GM12878 (cell line): ENCODE results near the gene SNRPD1. TPM values are rescaled to one million over a fixed set of nuclear protein-coding genes. Genes with fewer than 3 reads are reported as not detected.

Source experiments
- ATAC-seq: fragments of 200-7000 bp; cut with Tn5 transposase; 3 replicates; pipeline ENCODE4 v1.9.1; 2020; ENCODE audit warnings: mild to moderate bottlenecking, moderate library complexity
- BruUV-seq: library from RNA; stranded (reverse); fragments of 400-500 nt; replicated peaks from 2 replicates; lab custom pipeline; 2021; lab: Mats Ljungman, UMichigan
- CTCF ChIA-PET: fragments of 300-600 bp; sonication (Branson Sonifier 250); formaldehyde crosslinking; extraction: SDS; loops from one replicate; lab custom pipeline; 2021; ENCODE audit warnings: inconsistent platforms; lab: Yijun Ruan, JAX
- POLR2A ChIA-PET: fragments of 350-600 bp; formaldehyde crosslinking; extraction: SDS; loops from one replicate; lab custom pipeline; 2021; ENCODE audit warnings: inconsistent platforms; lab: Charles Lee
- RAD21 ChIA-PET: fragments of 300-600 bp; sonication (Branson Sonifier 250); formaldehyde crosslinking; loops from one replicate; lab custom pipeline; 2023; ENCODE audit warnings: antibody characterized with exemption; ENCODE audit not compliant: unreplicated experiment; lab: Charles Lee
- SMC1A ChIA-PET: fragments of 300-600 bp; sonication (Branson Sonifier 250); formaldehyde crosslinking; loops from one replicate; lab custom pipeline; 2023; ENCODE audit not compliant: unreplicated experiment, uncharacterized antibody; lab: Charles Lee
- DNase-seq: peaks from one replicate; pipeline ENCODE4 v3.0.0-alpha.2; 2011; ENCODE audit warnings: low read depth, low spot score
- FAIRE-seq: peaks from 3 replicates; lab custom pipeline; 2011; peaks lifted over from hg19 to GRCh38; lab: Jason Lieb, UNC
- H2AFZ ChIP-seq: 2 replicates; pipeline ENCODE4 v1.6.0; 2011; ENCODE audit warnings: low read depth, low read length, control low read depth; ENCODE audit not compliant: control insufficient read depth
- H3K27ac ChIP-seq: 2 replicates; pipeline ENCODE4 v1.5.1; 2011; ENCODE audit warnings: control low read depth; ENCODE audit not compliant: control insufficient read depth, insufficient read depth
- H3K27me3 ChIP-seq, 2 experiments: replicated peaks in 1 of 2; 2 replicates each; pipeline versions ENCODE4 v1.6.0 to v1.6.1; 2011; ENCODE audit warnings: low read length in 1 of 2; ENCODE audit not compliant: control insufficient read depth in 2 of 2, insufficient read depth in 2 of 2
- H3K36me3 ChIP-seq, 2 experiments: 2 replicates each; pipeline ENCODE4 v1.5.1; 2011; ENCODE audit warnings: low read length in 1 of 2; ENCODE audit not compliant: control insufficient read depth in 2 of 2, insufficient read depth in 2 of 2
- H3K4me1 ChIP-seq: 2 replicates; pipeline ENCODE4 v1.6.1; 2011; ENCODE audit warnings: mild to moderate bottlenecking, low read length, moderate library complexity, mixed read lengths; ENCODE audit not compliant: control insufficient read depth, insufficient read depth
- H3K4me2 ChIP-seq: 2 replicates; pipeline ENCODE4 v1.6.0; 2011; ENCODE audit warnings: control low read depth; ENCODE audit not compliant: control insufficient read depth, insufficient read depth
- H3K4me3 ChIP-seq: fragments of 200-600 bp; sonication (generic); 2 replicates; pipeline ENCODE4 v1.5.1; 2016
- H3K79me2 ChIP-seq: 2 replicates; pipeline ENCODE4 v1.6.0; 2011; ENCODE audit warnings: low read length; ENCODE audit not compliant: control insufficient read depth, insufficient read depth
- H3K9ac ChIP-seq: 2 replicates; pipeline ENCODE4 v1.8.0; 2011; ENCODE audit warnings: low read length, control low read depth, mixed read lengths; ENCODE audit not compliant: control insufficient read depth, insufficient read depth
- H3K9me3 ChIP-seq: replicated peaks from 3 replicates; pipeline ENCODE4 v1.5.1; 2011; ENCODE audit warnings: mild to moderate bottlenecking, low read length; ENCODE audit not compliant: control insufficient read depth, insufficient read depth
- H4K20me1 ChIP-seq: 2 replicates; pipeline ENCODE4 v1.6.0; 2011; ENCODE audit not compliant: control insufficient read depth, insufficient read depth
- NFYB ChIP-seq: IDR thresholded peaks from 2 replicates; pipeline ENCODE4 v1.6.1; 2011; ENCODE audit warnings: low read depth, mild to moderate bottlenecking, low read length, improper control_type of control experiment, moderate library complexity; ENCODE audit not compliant: insufficient read depth
- PKNOX1 ChIP-seq: fragments of 450-650 bp; IDR thresholded peaks from 2 replicates; pipeline ENCODE4 v1.6.1; 2016; ENCODE audit warnings: mild to moderate bottlenecking
- POLR2AphosphoS5 ChIP-seq: IDR thresholded peaks from 2 replicates; pipeline ENCODE4 v1.6.1; 2011; ENCODE audit warnings: mild to moderate bottlenecking, low read length, inconsistent platforms
- POU2F2 ChIP-seq: IDR thresholded peaks from 3 replicates; pipeline ENCODE4 v1.6.1; 2011; ENCODE audit warnings: low read depth, mild to moderate bottlenecking, low read length, borderline replicate concordance
- RAD51 ChIP-seq: fragments of 450-650 bp; IDR thresholded peaks from 2 replicates; pipeline ENCODE4 v1.6.1; 2016; ENCODE audit warnings: moderate library complexity, mild to moderate bottlenecking, inconsistent platforms
- SPI1 ChIP-seq: IDR thresholded peaks from 2 replicates; pipeline ENCODE4 v1.6.1; 2011; ENCODE audit warnings: low read depth, mild to moderate bottlenecking, low read length, moderate library complexity, borderline replicate concordance; ENCODE audit not compliant: insufficient read depth
- TBL1XR1 ChIP-seq: IDR thresholded peaks from 2 replicates; pipeline ENCODE4 v1.6.1; 2012; ENCODE audit warnings: low read depth, low read length, improper control_type of control experiment
- WGBS: methylation state at CpG from one replicate; pipeline ENCODE4 v1.1.6; 2016; ENCODE audit warnings: low lambda C conversion rate; ENCODE audit not compliant: insufficient replicate concordance, insufficient coverage; ENCODE audit errors: missing lambda C conversion rate; 5-methylcytosine and 5-hydroxymethylcytosine counted together
- in situ Hi-C: fragments of 300-500 bp; cut with MboI; formaldehyde crosslinking; loops from 9 replicates; pipeline ENCODE4 v1.14.3; 2018; ENCODE audit warnings: mixed read lengths
- intact Hi-C: fragments of 100-400 bp; cut with micrococcal nuclease; formaldehyde crosslinking; loops from one replicate; pipeline ENCODE4 v1.14.2; 2022; ENCODE audit not compliant: unreplicated experiment
- polyA plus RNA-seq, 11 experiments: library from polyadenylated mRNA; depleted of rRNA in 4 of 11; unstranded in 6 of 11; stranded (reverse) in 5 of 11; fragments of >200 nt; fragmentation: Nextera tagmentation in 4 of 11; fragmentation: Illumina TruSeq in 1 of 11; extraction: Ambion mirVana in 4 of 11; extraction: Trizol in 1 of 11; gene quantifications; 1 replicate in 1 of 11; 2 replicates in 10 of 11; pipeline versions ENCODE4 v1.2.1 to v1.2.3, GENCODE V29; 2011 to 2016; ENCODE audit warnings: inconsistent platforms in 2 of 11, missing spikeins in 2 of 11, low read depth in 1 of 11
- total RNA-seq, 4 experiments: library from RNA; depleted of rRNA in 3 of 4; stranded (reverse); fragments of >200 nt in 3 of 4; fragmentation: Illumina TruSeq in 1 of 4; extraction: Trizol in 1 of 4; gene quantifications; 2 replicates each; pipeline versions ENCODE4 v1.2.1 to v1.2.3, GENCODE V29; 2013 to 2021

Gene SNRPD1
- total and polyA plus RNA-seq, 10 of the 15 experiments (the other 5 are each of a cell fraction or from before 2014, with no cell fraction given) = 52.6 to 866 (median 227) TPM

- H4K20me1 ChIP-seq = no peaks in the 10 kb centered on the region
- FAIRE-seq (peak; percentile 96), ATAC-seq (peak; percentile 92), DNase-seq (peak; percentile 67)
- in situ Hi-C loops (no loop called here), intact Hi-C loops (no loop called here)
- ChIA-PET CTCF (interaction anchor here (1.0 to 2.1 kb wide), 7 partner anchors 9 to 222 kb away, joined by 3 to 16 read pairs (median 3); partner anchors contain the start of genes ESCO1 and SNRPD1), POLR2A (interaction anchor here (0.8 to 1.3 kb wide), 3 partner anchors 11 to 61 kb away, joined by 3 to 4 read pairs (median 4); partner anchors contain the start of gene SNRPD1), SMC1A (interaction anchor here (0.6 to 1.8 kb wide), 8 partner anchors 12 to 224 kb away, joined by 3 to 8 read pairs (median 4); partner anchors contain the start of genes ESCO1, MIB1 and SNRPD1), RAD21 (interaction anchor here (0.8 to 1.4 kb wide), 6 partner anchors 28 to 221 kb away, joined by 3 read pairs; partner anchors contain the start of gene ESCO1)
- peaks cover 15% of the 10 kb centered on the region for H3K4me1 ChIP-seq
- H2AFZ ChIP-seq = no peak overlapping the region
- TF ChIP-seq RAD51 (no peak), PKNOX1 (peak; percentile 64), POU2F2 (peak; percentile 36; the same call in 1 of the 3 replicates), POLR2AphosphoS5 (peak; percentile 43; the same call in 1 of the 2 replicates), SPI1 (peak; percentile 26; the same call in 1 of the 2 replicates), TBL1XR1 (no peak), NFYB (0 out of 2 replicates have a peak, but pooled peaks have one; percentile 16)
- H3K4me2 ChIP-seq = peak overlapping the region; percentile 63
- TSS peak; percentile 23 for BruUV-seq
- H3K9me3 ChIP-seq = no peaks in the 10 kb centered on the region
- H3K9ac ChIP-seq = no peak overlapping the region
- H3K27me3 ChIP-seq = no peaks in the 10 kb centered on the region
- peaks cover 7 to 20% of the 10 kb centered on the region in 2 experiments for H3K36me3 ChIP-seq
- 5% methylated on average over 9 of the region's 9 CpGs for WGBS
- H3K79me2 ChIP-seq = peaks cover 20% of the 10 kb centered on the region
- H3K27ac ChIP-seq = peak overlapping the region; percentile 64
- H3K4me3 ChIP-seq = peak overlapping the region; percentile 19; the same call in 1 of the 2 replicates
Observed at GRCh38 chr18:21629089-21629832, 17.1 kb downstream of the SNRPD1 start.
